ENCODE measurements around the gene UROD. TPM values are rescaled to one million over a fixed set of nuclear protein-coding genes. Genes with fewer than 3 reads are reported as not detected.

Gene UROD
- total and polyA plus RNA-seq, 2 donors (not counting 1 experiment from before 2014, with no cell fraction given) = 65.5 to 82.5 TPM

DNA sequence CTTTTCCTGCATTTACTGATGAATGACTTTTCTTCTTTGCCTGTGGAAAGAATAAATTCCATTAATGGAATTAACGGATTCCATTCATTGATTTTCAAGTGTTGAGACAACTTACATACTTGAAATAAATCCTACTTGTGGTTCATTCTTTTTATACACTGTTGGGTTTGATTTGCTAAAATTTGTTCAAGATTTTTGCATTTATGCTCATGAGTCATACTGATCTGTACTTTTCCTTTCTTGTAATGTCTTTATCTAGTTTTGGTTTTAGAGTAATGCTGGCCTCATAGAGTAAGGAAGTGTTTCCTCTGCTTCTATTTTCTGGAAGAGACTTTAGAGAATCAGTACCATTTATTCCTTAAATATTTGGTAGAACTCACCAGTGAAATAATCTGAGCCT, 14.4 kb downstream of the UROD start:
- Histone ChIP-seq H4K20me1 (ENCODE audit: control insufficient read depth, insufficient read depth, low read length, poor library complexity, severe bottlenecking) (no peaks in the 10 kb centered on the region), H3K4me3 (ENCODE audit: control extremely low read depth in 1 of 5, extremely low read depth in 1 of 5, insufficient read depth in 1 of 5, low read depth in 2 of 5, low read length in 4 of 5) (no peak overlapping the region), H3K79me2 (ENCODE audit: control insufficient read depth, insufficient read depth, low read length) (no peaks in the 10 kb centered on the region), H2AFZ (ENCODE audit: insufficient read depth, low read depth, low read length, poor library complexity, severe bottlenecking) (no peak overlapping the region), H3K9ac (ENCODE audit: low read length) (no peak overlapping the region), H3K27ac (ENCODE audit: low read length in 2 of 2) (no peak overlapping the region), H3K9me3 (ENCODE audit: control extremely low read depth in 1 of 3, control insufficient read depth in 2 of 3, insufficient read depth in 1 of 3, low read length in 2 of 3) (no peaks in the 10 kb centered on the region), H3K4me1 (ENCODE audit: control insufficient read depth in 2 of 2, insufficient read depth in 2 of 2, low read length in 2 of 2) (no peaks in the 10 kb centered on the region), H3K27me3 (replicated peaks in 1 of 4; ENCODE audit: control extremely low read depth in 1 of 4, control insufficient read depth in 3 of 4, insufficient read depth in 4 of 4, low read length in 3 of 4) (no peaks in the 10 kb centered on the region), H3K4me2 (replicated peaks; ENCODE audit: low read depth, low read length, poor library complexity, severe bottlenecking) (no peak overlapping the region), H3K36me3 (replicated peaks in 1 of 2; ENCODE audit: control extremely low read depth in 1 of 2, control insufficient read depth in 1 of 2, extremely low read depth in 1 of 2, insufficient read depth in 2 of 2, low read length in 1 of 2) (no peaks in the 10 kb centered on the region)
- intact Hi-C loops (cut with micrococcal nuclease) = no loop called here
- DNase-seq (no peak), ATAC-seq (ENCODE audit: low read depth) (no peak)
- Mint-ChIP-seq H3K27ac (no peak overlapping the region), H3K4me3 (no peak overlapping the region), H3K27me3 (no peaks in the 10 kb centered on the region), H3K4me1 (no peaks in the 10 kb centered on the region), H3K9me3 (ENCODE audit: insufficient read depth) (no peaks in the 10 kb centered on the region)
- ChIA-PET CTCF (interaction anchor here (1.0 kb wide), 1 partner anchor 273 kb away, joined by 3 read pairs; no protein-coding TSS in a partner anchor), POLR2A (no interaction called here)
- TF ChIP-seq, protein P1, sequence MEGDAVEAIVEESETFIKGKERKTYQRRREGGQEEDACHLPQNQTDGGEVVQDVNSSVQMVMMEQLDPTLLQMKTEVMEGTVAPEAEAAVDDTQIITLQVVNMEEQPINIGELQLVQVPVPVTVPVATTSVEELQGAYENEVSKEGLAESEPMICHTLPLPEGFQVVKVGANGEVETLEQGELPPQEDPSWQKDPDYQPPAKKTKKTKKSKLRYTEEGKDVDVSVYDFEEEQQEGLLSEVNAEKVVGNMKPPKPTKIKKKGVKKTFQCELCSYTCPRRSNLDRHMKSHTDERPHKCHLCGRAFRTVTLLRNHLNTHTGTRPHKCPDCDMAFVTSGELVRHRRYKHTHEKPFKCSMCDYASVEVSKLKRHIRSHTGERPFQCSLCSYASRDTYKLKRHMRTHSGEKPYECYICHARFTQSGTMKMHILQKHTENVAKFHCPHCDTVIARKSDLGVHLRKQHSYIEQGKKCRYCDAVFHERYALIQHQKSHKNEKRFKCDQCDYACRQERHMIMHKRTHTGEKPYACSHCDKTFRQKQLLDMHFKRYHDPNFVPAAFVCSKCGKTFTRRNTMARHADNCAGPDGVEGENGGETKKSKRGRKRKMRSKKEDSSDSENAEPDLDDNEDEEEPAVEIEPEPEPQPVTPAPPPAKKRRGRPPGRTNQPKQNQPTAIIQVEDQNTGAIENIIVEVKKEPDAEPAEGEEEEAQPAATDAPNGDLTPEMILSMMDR (IDR thresholded peaks at IDR 0.05) = no peak
- no peak for TF ChIP-seq EZH2 (IDR thresholded peaks at IDR 0.05; ENCODE audit: borderline replicate concordance, insufficient read depth, low read depth, low read length, poor library complexity, severe bottlenecking)
- WGBS (ENCODE audit: insufficient coverage) = no CpG with 5 or more reads among the region's 1 CpG

GRCh38 chr1:45032837-45033236, 20.8 kb downstream of the UROD start:
- ChIA-PET CTCF (interaction anchor here (0.8 to 2.7 kb wide), 3 partner anchors 14 to 20 kb away, joined by 4 to 10 read pairs (median 6); no protein-coding TSS in a partner anchor), POLR2A (no interaction called here)
- no peaks in the 10 kb centered on the region for H3K9me3 Mint-ChIP-seq (ENCODE audit: insufficient read depth)
- intact Hi-C loops (cut with micrococcal nuclease) = no loop called here
- Histone ChIP-seq H3K27me3 (replicated peaks in 1 of 4; ENCODE audit: control extremely low read depth in 1 of 4, control insufficient read depth in 3 of 4, insufficient read depth in 4 of 4, low read length in 3 of 4) (no peaks in the 10 kb centered on the region), H3K27ac (ENCODE audit: low read length in 2 of 2) (no peak overlapping the region), H3K9me3 (ENCODE audit: control extremely low read depth in 1 of 3, control insufficient read depth in 2 of 3, insufficient read depth in 1 of 3, low read length in 2 of 3) (no peaks in the 10 kb centered on the region), H3K9ac (ENCODE audit: low read length) (no peak overlapping the region), H3K4me3 (ENCODE audit: control extremely low read depth in 1 of 5, extremely low read depth in 1 of 5, insufficient read depth in 1 of 5, low read depth in 2 of 5, low read length in 4 of 5) (no peak overlapping the region), H3K36me3 (replicated peaks in 1 of 2; ENCODE audit: control extremely low read depth in 1 of 2, control insufficient read depth in 1 of 2, extremely low read depth in 1 of 2, insufficient read depth in 2 of 2, low read length in 1 of 2) (no peaks in the 10 kb centered on the region), H2AFZ (ENCODE audit: insufficient read depth, low read depth, low read length, poor library complexity, severe bottlenecking) (no peak overlapping the region), H3K79me2 (ENCODE audit: control insufficient read depth, insufficient read depth, low read length) (no peaks in the 10 kb centered on the region), H3K4me1 (ENCODE audit: control insufficient read depth in 2 of 2, insufficient read depth in 2 of 2, low read length in 2 of 2) (peaks cover 11% of the 10 kb centered on the region in 2 donors), H3K4me2 (replicated peaks; ENCODE audit: low read depth, low read length, poor library complexity, severe bottlenecking) (no peak overlapping the region), H4K20me1 (ENCODE audit: control insufficient read depth, insufficient read depth, low read length, poor library complexity, severe bottlenecking) (no peaks in the 10 kb centered on the region)
- no peaks in the 10 kb centered on the region for H3K27me3 Mint-ChIP-seq
- no peak for DNase-seq
- no peak overlapping the region for H3K27ac Mint-ChIP-seq
- ATAC-seq (ENCODE audit: low read depth) = no peak
- no peak for TF ChIP-seq EZH2 (IDR thresholded peaks at IDR 0.05; ENCODE audit: borderline replicate concordance, insufficient read depth, low read depth, low read length, poor library complexity, severe bottlenecking)
- TF ChIP-seq, protein P1 (IDR thresholded peaks at IDR 0.05) = no peak
- WGBS (ENCODE audit: insufficient coverage) = no CpG with 5 or more reads among the region's 2 CpGs
- no peak overlapping the region for H3K4me3 Mint-ChIP-seq
- peaks cover 12% of the 10 kb centered on the region for H3K4me1 Mint-ChIP-seq

Data from B cell (primary cell).